ENCODE measurements around the gene CENPS. TPM values are rescaled to one million over a fixed set of nuclear protein-coding genes. Genes with fewer than 3 reads are reported as not detected.

The CENPS gene
- total and polyA plus RNA-seq, 2 of the 13 experiments (the other 11 are each of a cell fraction or from before 2014, with no cell fraction given): 3.3 to 22.0 TPM

DNA sequence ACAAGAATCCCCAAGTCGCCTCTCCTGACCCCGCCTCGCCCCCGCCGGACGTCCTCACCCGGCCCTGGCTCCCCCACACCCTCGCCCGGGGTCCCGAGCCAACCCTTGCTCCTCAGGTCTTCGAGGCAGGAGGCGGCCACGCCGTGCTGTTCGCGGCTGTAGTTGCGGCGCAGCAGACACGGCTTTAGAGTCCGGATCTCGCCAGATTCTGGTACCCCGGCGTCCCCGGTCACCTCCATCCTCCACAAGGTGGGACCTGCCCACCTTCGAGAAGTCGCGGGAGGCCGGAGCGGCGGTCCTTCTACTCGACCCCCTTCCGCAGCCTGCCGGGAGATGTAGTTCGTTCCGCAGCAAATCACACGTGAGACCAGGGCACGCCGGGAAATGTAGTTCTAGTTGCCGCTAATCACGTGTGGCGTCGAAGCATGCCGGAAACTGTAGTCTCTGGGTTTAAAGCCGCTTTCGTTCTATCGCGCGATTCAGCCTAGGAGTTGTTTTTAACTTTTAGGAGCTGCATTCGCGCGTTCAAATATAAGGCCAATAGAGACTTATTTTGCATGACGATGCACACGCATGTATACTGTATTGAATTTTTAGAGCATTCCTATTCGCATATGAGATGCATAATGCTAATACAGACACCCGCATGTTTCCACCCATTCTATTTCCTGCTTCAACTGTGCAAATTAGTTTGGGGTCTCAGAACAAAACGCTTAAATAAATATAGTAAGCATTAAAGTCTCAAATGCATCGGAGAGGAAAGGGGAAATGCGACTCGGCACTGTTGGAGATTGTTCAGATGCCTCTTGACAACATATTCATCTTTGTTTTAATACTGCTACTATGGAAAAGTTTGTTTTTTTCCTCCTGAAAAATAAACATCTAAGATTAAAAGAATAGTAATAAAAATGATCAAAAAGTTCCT is 42.2 kb downstream of the CENPS start, which contains the start of gene DFFA (continued):
- TF ChIP-seq, protein P1, sequence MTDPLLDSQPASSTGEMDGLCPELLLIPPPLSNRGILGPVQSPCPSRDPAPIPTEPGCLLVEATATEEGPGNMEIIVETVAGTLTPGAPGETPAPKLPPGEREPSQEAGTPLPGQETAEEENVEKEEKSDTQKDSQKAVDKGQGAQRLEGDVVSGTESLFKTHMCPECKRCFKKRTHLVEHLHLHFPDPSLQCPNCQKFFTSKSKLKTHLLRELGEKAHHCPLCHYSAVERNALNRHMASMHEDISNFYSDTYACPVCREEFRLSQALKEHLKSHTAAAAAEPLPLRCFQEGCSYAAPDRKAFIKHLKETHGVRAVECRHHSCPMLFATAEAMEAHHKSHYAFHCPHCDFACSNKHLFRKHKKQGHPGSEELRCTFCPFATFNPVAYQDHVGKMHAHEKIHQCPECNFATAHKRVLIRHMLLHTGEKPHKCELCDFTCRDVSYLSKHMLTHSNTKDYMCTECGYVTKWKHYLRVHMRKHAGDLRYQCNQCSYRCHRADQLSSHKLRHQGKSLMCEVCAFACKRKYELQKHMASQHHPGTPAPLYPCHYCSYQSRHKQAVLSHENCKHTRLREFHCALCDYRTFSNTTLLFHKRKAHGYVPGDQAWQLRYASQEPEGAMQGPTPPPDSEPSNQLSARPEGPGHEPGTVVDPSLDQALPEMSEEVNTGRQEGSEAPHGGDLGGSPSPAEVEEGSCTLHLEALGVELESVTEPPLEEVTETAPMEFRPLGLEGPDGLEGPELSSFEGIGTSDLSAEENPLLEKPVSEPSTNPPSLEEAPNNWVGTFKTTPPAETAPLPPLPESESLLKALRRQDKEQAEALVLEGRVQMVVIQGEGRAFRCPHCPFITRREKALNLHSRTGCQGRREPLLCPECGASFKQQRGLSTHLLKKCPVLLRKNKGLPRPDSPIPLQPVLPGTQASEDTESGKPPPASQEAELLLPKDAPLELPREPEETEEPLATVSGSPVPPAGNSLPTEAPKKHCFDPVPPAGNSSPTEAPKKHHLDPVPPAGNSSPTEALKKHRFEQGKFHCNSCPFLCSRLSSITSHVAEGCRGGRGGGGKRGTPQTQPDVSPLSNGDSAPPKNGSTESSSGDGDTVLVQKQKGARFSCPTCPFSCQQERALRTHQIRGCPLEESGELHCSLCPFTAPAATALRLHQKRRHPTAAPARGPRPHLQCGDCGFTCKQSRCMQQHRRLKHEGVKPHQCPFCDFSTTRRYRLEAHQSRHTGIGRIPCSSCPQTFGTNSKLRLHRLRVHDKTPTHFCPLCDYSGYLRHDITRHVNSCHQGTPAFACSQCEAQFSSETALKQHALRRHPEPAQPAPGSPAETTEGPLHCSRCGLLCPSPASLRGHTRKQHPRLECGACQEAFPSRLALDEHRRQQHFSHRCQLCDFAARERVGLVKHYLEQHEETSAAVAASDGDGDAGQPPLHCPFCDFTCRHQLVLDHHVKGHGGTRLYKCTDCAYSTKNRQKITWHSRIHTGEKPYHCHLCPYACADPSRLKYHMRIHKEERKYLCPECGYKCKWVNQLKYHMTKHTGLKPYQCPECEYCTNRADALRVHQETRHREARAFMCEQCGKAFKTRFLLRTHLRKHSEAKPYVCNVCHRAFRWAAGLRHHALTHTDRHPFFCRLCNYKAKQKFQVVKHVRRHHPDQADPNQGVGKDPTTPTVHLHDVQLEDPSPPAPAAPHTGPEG (CRISPR knock-in tag; IDR thresholded peaks at IDR 0.05): peak; percentile 15; the same call in 1 of the 2 replicates
- TF ChIP-seq, protein P2, sequence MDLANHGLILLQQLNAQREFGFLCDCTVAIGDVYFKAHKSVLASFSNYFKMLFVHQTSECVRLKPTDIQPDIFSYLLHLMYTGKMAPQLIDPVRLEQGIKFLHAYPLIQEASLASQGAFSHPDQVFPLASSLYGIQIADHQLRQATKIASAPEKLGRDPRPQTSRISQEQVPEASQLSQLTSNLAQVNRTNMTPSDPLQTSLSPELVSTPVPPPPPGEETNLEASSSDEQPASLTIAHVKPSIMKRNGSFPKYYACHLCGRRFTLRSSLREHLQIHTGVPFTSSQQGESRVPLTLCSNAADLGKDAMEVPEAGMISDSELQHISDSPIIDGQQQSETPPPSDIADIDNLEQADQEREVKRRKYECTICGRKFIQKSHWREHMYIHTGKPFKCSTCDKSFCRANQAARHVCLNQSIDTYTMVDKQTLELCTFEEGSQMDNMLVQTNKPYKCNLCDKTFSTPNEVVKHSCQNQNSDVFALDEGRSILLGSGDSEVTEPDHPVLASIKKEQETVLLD (CRISPR knock-in tag; IDR thresholded peaks at IDR 0.05; ENCODE audit: low read depth): no peak
- TF ChIP-seq ZSCAN31 (CRISPR knock-in tag; IDR thresholded peaks at IDR 0.05; ENCODE audit: low read depth) (no peak), IKZF4 (CRISPR knock-in tag; IDR thresholded peaks at IDR 0.05; ENCODE audit: borderline replicate concordance, low read depth, not compliant biosample characterization) (peak; percentile 67), ZFP36 (IDR thresholded peaks at IDR 0.05; ENCODE audit: borderline replicate concordance, low read depth, low read length, partially characterized antibody) (no peak), SMAD1 (CRISPR knock-in tag; IDR thresholded peaks at IDR 0.05; ENCODE audit: borderline replicate concordance, low read depth) (peak; percentile 94; the same call in 1 of the 2 replicates), CBX2 (IDR thresholded peaks at IDR 0.05; ENCODE audit: low read depth, low read length) (no peak), CBX2 (CRISPR knock-in tag; IDR thresholded peaks at IDR 0.05; ENCODE audit: low read depth) (no peak), ZNF260 (CRISPR knock-in tag; IDR thresholded peaks at IDR 0.05; ENCODE audit: borderline replicate concordance, low read depth) (no peak), ZMYM3 (CRISPR knock-in tag; IDR thresholded peaks at IDR 0.05) (no peak; the same call in 1 of the 2 replicates), ZMYM4 (CRISPR knock-in tag; IDR thresholded peaks at IDR 0.05) (peak; percentile 69), MIXL1 (CRISPR knock-in tag; IDR thresholded peaks at IDR 0.05) (peak; percentile 78), ZNF17 (CRISPR knock-in tag; IDR thresholded peaks at IDR 0.05) (no peak), HNRNPK (IDR thresholded peaks at IDR 0.05; ENCODE audit: low read depth, low read length, poor library complexity, severe bottlenecking) (no peak), ZNF879 (CRISPR knock-in tag; IDR thresholded peaks at IDR 0.05) (no peak), XRCC5 (optimal IDR thresholded peaks at IDR 0.05; ENCODE audit: low read length) (peak; percentile 16), SMAD9 (CRISPR knock-in tag; IDR thresholded peaks at IDR 0.05) (0 out of 2 replicates have a peak, but pooled peaks have one; percentile 33)
- TF ChIP-seq, protein P3, sequence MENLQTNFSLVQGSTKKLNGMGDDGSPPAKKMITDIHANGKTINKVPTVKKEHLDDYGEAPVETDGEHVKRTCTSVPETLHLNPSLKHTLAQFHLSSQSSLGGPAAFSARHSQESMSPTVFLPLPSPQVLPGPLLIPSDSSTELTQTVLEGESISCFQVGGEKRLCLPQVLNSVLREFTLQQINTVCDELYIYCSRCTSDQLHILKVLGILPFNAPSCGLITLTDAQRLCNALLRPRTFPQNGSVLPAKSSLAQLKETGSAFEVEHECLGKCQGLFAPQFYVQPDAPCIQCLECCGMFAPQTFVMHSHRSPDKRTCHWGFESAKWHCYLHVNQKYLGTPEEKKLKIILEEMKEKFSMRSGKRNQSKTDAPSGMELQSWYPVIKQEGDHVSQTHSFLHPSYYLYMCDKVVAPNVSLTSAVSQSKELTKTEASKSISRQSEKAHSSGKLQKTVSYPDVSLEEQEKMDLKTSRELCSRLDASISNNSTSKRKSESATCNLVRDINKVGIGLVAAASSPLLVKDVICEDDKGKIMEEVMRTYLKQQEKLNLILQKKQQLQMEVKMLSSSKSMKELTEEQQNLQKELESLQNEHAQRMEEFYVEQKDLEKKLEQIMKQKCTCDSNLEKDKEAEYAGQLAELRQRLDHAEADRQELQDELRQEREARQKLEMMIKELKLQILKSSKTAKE (CRISPR knock-in tag; IDR thresholded peaks at IDR 0.05; ENCODE audit: borderline replicate concordance): no peak
